DMS153 treated with DMSO at 0.1 percent for 48 hours (cell line): ENCODE measurements around the gene SRPX.

Experiments
- DNase-seq: peaks from one replicate; lab custom pipeline; 2025; ENCODE audit not compliant: unreplicated experiment; lab: John Stamatoyannopoulos, UW

Gene SRPX

GRCh38 chrX:38142610-38143009 is 78.1 kb downstream of the SRPX start:
- DNase-seq = no peak

- no peak for DNase-seq
Measured at GRCh38 chrX:38138900-38139299, 81.8 kb downstream of the SRPX start.

- DNase-seq = no peak
Measured at GRCh38 chrX:38138157-38138891, 82.3 kb downstream of the SRPX start.

- no peak for DNase-seq
Measured at GRCh38 chrX:38129366-38129765, 91.3 kb downstream of the SRPX start.

- no peak for DNase-seq
Measured at GRCh38 chrX:38127961-38128360, 92.7 kb downstream of the SRPX start.

GRCh38 chrX:38126179-38126578 is 94.5 kb downstream of the SRPX start:
- no peak for DNase-seq

GRCh38 chrX:38124000-38124399 is 96.7 kb downstream of the SRPX start:
- DNase-seq = no peak

GRCh38 chrX:38117485-38117884 is 103.2 kb downstream of the SRPX start:
- DNase-seq = peak; percentile 17

GRCh38 chrX:38116706-38117105 is 104.0 kb downstream of the SRPX start:
- no peak for DNase-seq

- DNase-seq = peak; percentile 27
Measured at GRCh38 chrX:38112566-38112965, 108.1 kb downstream of the SRPX start.

- no peak for DNase-seq
Measured at GRCh38 chrX:38111196-38111595, 109.5 kb downstream of the SRPX start.

GRCh38 chrX:38110231-38110630 is 110.4 kb downstream of the SRPX start:
- DNase-seq = no peak

- no peak for DNase-seq
Measured at GRCh38 chrX:38109042-38109898, 111.4 kb downstream of the SRPX start.

GRCh38 chrX:38108364-38108763 is 112.3 kb downstream of the SRPX start:
- DNase-seq = no peak

- no peak for DNase-seq
Measured at GRCh38 chrX:38106991-38107655, 113.5 kb downstream of the SRPX start.

GRCh38 chrX:38105216-38105725 is 115.4 kb downstream of the SRPX start:
- no peak for DNase-seq

- DNase-seq = no peak
Measured at GRCh38 chrX:38103857-38104812, 116.5 kb downstream of the SRPX start.

GRCh38 chrX:38102875-38103274 is 117.8 kb downstream of the SRPX start:
- DNase-seq = no peak

GRCh38 chrX:38102240-38102639 is 118.4 kb downstream of the SRPX start:
- DNase-seq = no peak

- no peak for DNase-seq
Measured at GRCh38 chrX:38099688-38100087, 121.0 kb downstream of the SRPX start.
